K562 (cell line): ENCODE results near the gene CAMK2B. TPM values are rescaled to one million over a fixed set of nuclear protein-coding genes. Genes with fewer than 3 reads are reported as not detected.

Experiments
- ARID3A ChIP-seq: IDR thresholded peaks from 2 replicates; pipeline ENCODE4 v1.6.1; 2012; ENCODE audit warnings: low read depth, low read length, improper control_type of control experiment, borderline replicate concordance
- CC2D1A ChIP-seq: fragments of 450-650 bp; IDR thresholded peaks from 2 replicates; pipeline ENCODE4 v1.6.1; 2017; ENCODE audit warnings: mild to moderate bottlenecking
- CSDE1 ChIP-seq, 2 experiments: fragments of 450-650 bp; IDR thresholded peaks; 2 replicates each; pipeline ENCODE4 v1.6.1; 2016; ENCODE audit warnings: mild to moderate bottlenecking in 1 of 2
- EGR1 ChIP-seq: fragments of 450-650 bp; conservative IDR thresholded peaks from 2 replicates; pipeline ENCODE4 v1.6.1; 2017; ENCODE audit warnings: mild to moderate bottlenecking
- EHMT2 ChIP-seq: fragments of 450-650 bp; IDR thresholded peaks from 2 replicates; pipeline ENCODE4 v1.6.1; 2018; ENCODE audit warnings: antibody characterized with exemption
- EWSR1 ChIP-seq: fragments of 450-650 bp; IDR thresholded peaks from 2 replicates; pipeline ENCODE4 v1.6.1; 2018; ENCODE audit warnings: borderline replicate concordance, mild to moderate bottlenecking, low read depth, moderate library complexity; ENCODE audit not compliant: partially characterized antibody
- HLTF ChIP-seq: fragments of 450-650 bp; IDR thresholded peaks from 2 replicates; pipeline ENCODE4 v1.6.1; 2016
- L3MBTL2 ChIP-seq: fragments of 450-650 bp; IDR thresholded peaks from 2 replicates; pipeline ENCODE4 v1.6.1; 2016; ENCODE audit warnings: mild to moderate bottlenecking, moderate library complexity
- LARP7 ChIP-seq: fragments of 450-650 bp; IDR thresholded peaks from 2 replicates; pipeline ENCODE4 v1.6.1; 2016
- MXI1 ChIP-seq: IDR thresholded peaks from 2 replicates; pipeline ENCODE4 v1.6.1; 2011; ENCODE audit warnings: low read depth, mild to moderate bottlenecking, improper control_type of control experiment, low read length
- NKRF ChIP-seq: fragments of 450-650 bp; IDR thresholded peaks from 2 replicates; pipeline ENCODE4 v1.6.1; 2016; ENCODE audit warnings: borderline replicate concordance
- PHF8 ChIP-seq: fragments of 200-600 bp; sonication (generic); IDR thresholded peaks from 2 replicates; pipeline ENCODE4 v1.6.1; 2012; ENCODE audit warnings: mixed run types, mild to moderate bottlenecking, inconsistent platforms, low read length, moderate library complexity, borderline replicate concordance
- SUPT5H ChIP-seq: fragments of 450-650 bp; IDR thresholded peaks from 2 replicates; pipeline ENCODE4 v1.6.1; 2016
- TCF7 ChIP-seq: sonication (generic); IDR thresholded peaks from 2 replicates; pipeline ENCODE4 v1.6.1; 2016; ENCODE audit warnings: antibody characterized with exemption, borderline replicate concordance
- ZBTB7A ChIP-seq: IDR thresholded peaks from 2 replicates; pipeline ENCODE4 v1.6.1; 2011; ENCODE audit warnings: low read depth, mild to moderate bottlenecking, low read length, moderate library complexity, borderline replicate concordance; ENCODE audit not compliant: control insufficient read depth
- ZFX ChIP-seq: sonication (generic); formaldehyde crosslinking; IDR thresholded peaks from 2 replicates; pipeline ENCODE4 v1.8.0; 2022; ENCODE audit warnings: mild to moderate bottlenecking, missing genetic modification reagents, moderate library complexity
- ZNF134 ChIP-seq: fragments of 250-450 bp; sonication (Bioruptor Pico); conservative IDR thresholded peaks from 2 replicates; pipeline ENCODE4 v1.4.0; 2020
- ZNF143 ChIP-seq: sonication (generic); formaldehyde crosslinking; IDR thresholded peaks from 2 replicates; pipeline ENCODE4 v1.9.0; 2022; ENCODE audit warnings: mild to moderate bottlenecking, missing genetic modification reagents
- ZNF24 ChIP-seq: fragments of 450-650 bp; IDR thresholded peaks from 2 replicates; pipeline ENCODE4 v1.6.1; 2016
- ZNF253 ChIP-seq: fragments of 250-450 bp; sonication (Bioruptor Pico); conservative IDR thresholded peaks from 2 replicates; pipeline ENCODE4 v1.6.1; 2021; ENCODE audit warnings: mild to moderate bottlenecking
- ZNF57 ChIP-seq: fragments of 450-650 bp; formaldehyde crosslinking; IDR thresholded peaks from 2 replicates; pipeline ENCODE4 v1.4.0; 2020; ENCODE audit warnings: mild to moderate bottlenecking, moderate library complexity
- ZNF707 ChIP-seq: fragments of 250-450 bp; sonication (Bioruptor Pico); conservative IDR thresholded peaks from 2 replicates; pipeline ENCODE4 v1.8.0; 2022; ENCODE audit warnings: inconsistent platforms, mild to moderate bottlenecking, moderate library complexity
- ZNF764 ChIP-seq: fragments of 250-450 bp; sonication (Bioruptor Pico); IDR thresholded peaks from 2 replicates; pipeline ENCODE4 v1.4.0; 2020; ENCODE audit warnings: low read depth, mild to moderate bottlenecking, moderate library complexity
- polyA plus RNA-seq, 8 experiments: library from polyadenylated mRNA; depleted of rRNA in 4 of 8; stranded (reverse) in 5 of 8; unstranded in 3 of 8; fragments of >200 nt; fragmentation: Nextera tagmentation in 2 of 8; fragmentation: Illumina TruSeq in 1 of 8; extraction: Ambion mirVana in 2 of 8; extraction: Trizol in 1 of 8; gene quantifications; 2 replicates each; pipeline versions ENCODE4 v1.2.1 to v1.2.3, GENCODE V29; 2011 to 2014; ENCODE audit warnings: inconsistent platforms in 1 of 8, missing spikeins in 1 of 8
- total RNA-seq, 7 experiments: library from RNA; depleted of rRNA in 6 of 7; stranded (reverse); fragments of >200 nt in 6 of 7; fragmentation: Illumina TruSeq in 2 of 7; extraction: Trizol in 2 of 7; gene quantifications; 2 replicates each; pipeline versions ENCODE4 v1.2.1 to v1.2.3, GENCODE V29; 2011 to 2021; ENCODE audit warnings: low replicate concordance in 1 of 7
- TF ChIP-seq, protein P1 (sequence below): sonication (generic); formaldehyde crosslinking; IDR thresholded peaks from 2 replicates; pipeline ENCODE4 v1.9.0; 2022; ENCODE audit warnings: mild to moderate bottlenecking, missing genetic modification reagents
- TF ChIP-seq, protein P2 (sequence below): fragments of 450-650 bp; IDR thresholded peaks from 2 replicates; pipeline ENCODE4 v1.6.1; 2016; ENCODE audit warnings: antibody characterized with exemption

The CAMK2B gene
- total and polyA plus RNA-seq, 9 of the 15 experiments (the other 6 are each of a cell fraction or from before 2014, with no cell fraction given): 0.04 to 0.09 (median 0.05) TPM; not detected in 4

DNA sequence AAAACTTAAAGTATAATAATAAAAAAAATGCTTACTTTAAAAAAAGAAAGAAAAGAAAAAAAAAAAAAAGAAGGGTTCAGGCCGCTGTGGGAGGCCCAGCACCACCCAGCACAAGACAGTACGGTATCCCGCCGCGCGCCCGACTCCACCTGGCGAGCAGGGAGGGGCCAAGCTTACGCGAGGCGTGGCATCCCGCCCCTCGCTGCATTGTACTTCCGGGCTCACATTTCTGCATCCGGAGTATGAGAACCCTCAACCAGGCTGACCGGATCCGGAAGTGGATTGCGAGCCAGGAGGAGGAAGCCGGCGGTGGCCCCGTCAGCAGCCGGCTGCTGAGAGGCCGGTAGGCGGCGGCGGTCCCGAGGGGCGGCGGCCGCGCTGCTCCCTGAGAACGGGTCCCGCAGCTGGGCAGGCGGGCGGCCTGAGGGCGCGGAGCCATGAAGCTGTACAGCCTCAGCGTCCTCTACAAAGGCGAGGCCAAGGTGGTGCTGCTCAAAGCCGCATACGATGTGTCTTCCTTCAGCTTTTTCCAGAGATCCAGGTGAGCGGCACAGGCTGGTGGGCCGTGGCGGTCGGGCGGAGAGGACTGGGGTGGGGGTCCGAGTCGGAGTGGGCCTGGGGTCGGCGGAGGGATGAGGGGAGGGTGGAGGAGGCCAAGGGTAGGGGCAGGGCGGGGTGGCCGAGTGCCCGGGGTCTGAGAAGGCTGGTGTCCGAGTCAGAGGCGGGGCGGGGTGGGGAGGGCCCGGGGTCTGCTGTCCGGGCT, 124.5 kb downstream of the CAMK2B start, which contains the start of gene YKT6 (continued):
- TF ChIP-seq HLTF (no peak), EHMT2 (no peak), ZNF24 (no peak), TCF7 (no peak), ZFX (CRISPR knock-in tag) (peak; percentile 78), ZNF707 (CRISPR knock-in tag) (no peak), PHF8 (peak; percentile 95; the same call in 1 of the 2 replicates), L3MBTL2 (peak; percentile 66), ZNF134 (CRISPR knock-in tag) (no peak), ZBTB7A (peak; percentile 82), LARP7 (no peak), SUPT5H (peak; percentile 84), ZNF57 (CRISPR knock-in tag) (no peak), ZNF143 (CRISPR knock-in tag) (no peak), ARID3A (no peak), CC2D1A (no peak), EGR1 (no peak), ZNF253 (no peak), ZNF764 (no peak), EWSR1 (no peak), NKRF (no peak; the same call in 1 of the 2 replicates), CSDE1 (IDR thresholded peaks at IDR 0.05) (no peak), MXI1 (peak; percentile 39; the same call in 1 of the 2 replicates)
- TF ChIP-seq, protein P1, sequence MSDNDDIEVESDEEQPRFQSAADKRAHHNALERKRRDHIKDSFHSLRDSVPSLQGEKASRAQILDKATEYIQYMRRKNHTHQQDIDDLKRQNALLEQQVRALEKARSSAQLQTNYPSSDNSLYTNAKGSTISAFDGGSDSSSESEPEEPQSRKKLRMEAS: peak; percentile 65
- TF ChIP-seq, protein P2, sequence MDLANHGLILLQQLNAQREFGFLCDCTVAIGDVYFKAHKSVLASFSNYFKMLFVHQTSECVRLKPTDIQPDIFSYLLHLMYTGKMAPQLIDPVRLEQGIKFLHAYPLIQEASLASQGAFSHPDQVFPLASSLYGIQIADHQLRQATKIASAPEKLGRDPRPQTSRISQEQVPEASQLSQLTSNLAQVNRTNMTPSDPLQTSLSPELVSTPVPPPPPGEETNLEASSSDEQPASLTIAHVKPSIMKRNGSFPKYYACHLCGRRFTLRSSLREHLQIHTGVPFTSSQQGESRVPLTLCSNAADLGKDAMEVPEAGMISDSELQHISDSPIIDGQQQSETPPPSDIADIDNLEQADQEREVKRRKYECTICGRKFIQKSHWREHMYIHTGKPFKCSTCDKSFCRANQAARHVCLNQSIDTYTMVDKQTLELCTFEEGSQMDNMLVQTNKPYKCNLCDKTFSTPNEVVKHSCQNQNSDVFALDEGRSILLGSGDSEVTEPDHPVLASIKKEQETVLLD: no peak
